Trophoblast cell (in vitro differentiated cells and primary cell): ENCODE results near the gene DELE1. TPM values are rescaled to one million over a fixed set of nuclear protein-coding genes. Genes with fewer than 3 reads are reported as not detected.
A peak's percentile ranks its signal among the peaks of the same experiment; 100 is the strongest.

Experiments
- DNase-seq, 2 donors: peaks; one replicate each; pipeline ENCODE4 v3.0.0-alpha.2; 2016
- H2AFZ ChIP-seq: 2 replicates; pipeline ENCODE4 v1.6.1; 2013; ENCODE audit warnings: low read length, moderate library complexity, mild to moderate bottlenecking; ENCODE audit not compliant: insufficient read depth, poor library complexity
- H2AK5ac ChIP-seq: 2 replicates; pipeline ENCODE4 v1.6.1; 2013; ENCODE audit warnings: mild to moderate bottlenecking, low read length
- H2BK120ac ChIP-seq: 2 replicates; pipeline ENCODE4 v1.6.1; 2013; ENCODE audit warnings: low read length, mild to moderate bottlenecking, moderate library complexity; ENCODE audit not compliant: insufficient read depth, poor library complexity
- H2BK12ac ChIP-seq: 2 replicates; pipeline ENCODE4 v1.6.1; 2013; ENCODE audit warnings: mild to moderate bottlenecking, low read length, moderate library complexity
- H2BK5ac ChIP-seq: 2 replicates; pipeline ENCODE4 v1.6.1; 2013; ENCODE audit warnings: low read length, low read depth, moderate library complexity, mild to moderate bottlenecking; ENCODE audit not compliant: poor library complexity
- H3K14ac ChIP-seq: 2 replicates; pipeline ENCODE4 v1.6.1; 2013; ENCODE audit warnings: mild to moderate bottlenecking, low read length
- H3K18ac ChIP-seq: 2 replicates; pipeline ENCODE4 v1.6.1; 2013; ENCODE audit warnings: mild to moderate bottlenecking, low read length
- H3K23ac ChIP-seq: 2 replicates; pipeline ENCODE4 v1.6.1; 2013; ENCODE audit warnings: low read length
- H3K27ac ChIP-seq: 2 replicates; pipeline ENCODE4 v1.5.1; 2013; ENCODE audit warnings: low read depth, mild to moderate bottlenecking, inconsistent platforms, low read length, moderate library complexity
- H3K27me3 ChIP-seq: 2 replicates; pipeline ENCODE4 v1.6.1; 2013; ENCODE audit warnings: inconsistent platforms, mild to moderate bottlenecking, low read length, moderate library complexity; ENCODE audit not compliant: insufficient read depth
- H3K36me3 ChIP-seq, 2 experiments: 1 replicate in 1 of 2; 2 replicates in 1 of 2; pipeline ENCODE4 v1.6.1; 2013; ENCODE audit warnings: low read length in 2 of 2, mild to moderate bottlenecking in 2 of 2, moderate library complexity in 1 of 2; ENCODE audit not compliant: insufficient read depth in 2 of 2, control insufficient read depth in 1 of 2
- H3K4ac ChIP-seq: 2 replicates; pipeline ENCODE4 v1.6.1; 2013; ENCODE audit warnings: low read depth, mild to moderate bottlenecking, low read length, moderate library complexity
- H3K4me1 ChIP-seq, 2 experiments: 1 replicate in 1 of 2; 2 replicates in 1 of 2; pipeline ENCODE4 v1.6.1; 2013; ENCODE audit warnings: low read length in 2 of 2, mild to moderate bottlenecking in 2 of 2, moderate library complexity in 1 of 2; ENCODE audit not compliant: insufficient read depth in 2 of 2, control insufficient read depth in 1 of 2
- H3K4me2 ChIP-seq: 2 replicates; pipeline ENCODE4 v1.6.1; 2013; ENCODE audit warnings: inconsistent platforms, mild to moderate bottlenecking, low read length, moderate library complexity
- H3K4me3 ChIP-seq: 2 replicates; pipeline ENCODE4 v1.5.1; 2013; ENCODE audit warnings: mild to moderate bottlenecking, low read depth, low read length, inconsistent platforms
- H3K79me1 ChIP-seq: one replicate; pipeline ENCODE4 v1.6.1; 2013; ENCODE audit warnings: low read length
- H3K79me2 ChIP-seq: 2 replicates; pipeline ENCODE4 v1.6.1; 2013; ENCODE audit warnings: low read length, mild to moderate bottlenecking; ENCODE audit not compliant: control insufficient read depth, insufficient read depth, poor library complexity
- H3K9ac ChIP-seq: 2 replicates; pipeline ENCODE4 v1.6.1; 2013; ENCODE audit warnings: mild to moderate bottlenecking, low read length
- H3K9me3 ChIP-seq: 2 replicates; pipeline ENCODE4 v1.6.1; 2013; ENCODE audit warnings: low read depth, mild to moderate bottlenecking, control low read depth, inconsistent platforms, low read length; ENCODE audit not compliant: insufficient read depth
- H4K12ac ChIP-seq: 2 replicates; pipeline ENCODE4 v1.6.1; 2013; ENCODE audit warnings: low read depth, mild to moderate bottlenecking, low read length, moderate library complexity
- H4K8ac ChIP-seq: 2 replicates; pipeline ENCODE4 v1.6.1; 2013; ENCODE audit warnings: low read depth, mild to moderate bottlenecking, low read length, moderate library complexity
- H4K91ac ChIP-seq: one replicate; pipeline ENCODE4 v1.6.1; 2013; ENCODE audit warnings: low read depth, mild to moderate bottlenecking, low read length, moderate library complexity
- WGBS: extraction: QIAGEN DNeasy Blood & Tissue Kit; methylation state at CpG from one replicate; pipeline ENCODE4 v1.1.7; 2013; ENCODE audit warnings: missing lambda C conversion rate; ENCODE audit not compliant: insufficient read length, insufficient coverage; ENCODE audit errors: extremely low coverage; 5-methylcytosine and 5-hydroxymethylcytosine counted together
- polyA plus RNA-seq: library from polyadenylated mRNA; stranded (reverse); fragments of 200-250 nt; gene quantifications from 2 replicates; pipeline ENCODE4 v1.2.3, GENCODE V29; 2013

Gene DELE1
- polyA plus RNA-seq, result 20.0 and 20.3 TPM in 2 replicates

GRCh38 chr5:141923448-141924313 lies at the start of gene DELE1:
TSS of gene DELE1 (plus strand) at chr5:141923871. CDS start at chr5:141923942, 71 bp downstream.
- peak; percentile 94 to 96 for DNase-seq
- Histone ChIP-seq H2AK5ac (peak within 1 kb of the TSS; percentile 45), H3K36me3 (peaks cover 15 to 23% of the 10 kb centered on the region in 2 experiments), H3K4me2 (peak within 1 kb of the TSS; percentile 77), H3K79me2 (peaks cover 7% of the 10 kb centered on the region), H2AFZ (peak within 1 kb of the TSS; percentile 98), H2BK5ac (peak within 1 kb of the TSS; percentile 86), H3K4me3 (peak within 1 kb of the TSS; percentile 92), H3K9me3 (no peaks in the 10 kb centered on the region), H3K79me1 (peaks cover 9% of the 10 kb centered on the region), H4K12ac (peak within 1 kb of the TSS; percentile 98), H3K18ac (peak within 1 kb of the TSS; percentile 98), H3K23ac (no peak within 1 kb of the TSS), H2BK120ac (peak within 1 kb of the TSS; percentile 95), H3K27me3 (no peaks in the 10 kb centered on the region), H3K4ac (peak within 1 kb of the TSS; percentile 71), H4K8ac (peak within 1 kb of the TSS; percentile 99), H4K91ac (peak within 1 kb of the TSS; percentile 97), H3K9ac (peak within 1 kb of the TSS; percentile 97), H3K4me1 (peaks cover 5 to 6% of the 10 kb centered on the region in 2 experiments), H2BK12ac (no peak within 1 kb of the TSS), H3K27ac (peak within 1 kb of the TSS; percentile 93), H3K14ac (peak within 1 kb of the TSS; percentile 99)
- WGBS, result no CpG with 5 or more reads among the region's 53 CpGs

- no peak overlapping the region for H3K9ac ChIP-seq
- WGBS, result no CpG with 5 or more reads among the region's 3 CpGs
Observed at GRCh38 chr5:141873933-141874261, 49.8 kb upstream of the DELE1 start.

GRCh38 chr5:141874262-141874964 lies 49.3 kb upstream of the DELE1 start:
- no peak overlapping the region for H2BK5ac ChIP-seq

More at GRCh38 chr5:141873933-141874261, 49.8 kb upstream of the DELE1 start:
- DNase-seq, result peak; percentile 39 to 74
- Histone ChIP-seq H4K12ac (no peak overlapping the region), H3K14ac (no peak overlapping the region), H2AFZ (no peak overlapping the region), H3K4ac (no peak overlapping the region), H3K4me2 (no peak overlapping the region), H2AK5ac (no peak overlapping the region), H3K4me1 (peaks cover 25 to 36% of the 10 kb centered on the region in 2 experiments), H3K9me3 (peaks cover 2% of the 10 kb centered on the region), H3K18ac (no peak overlapping the region), H3K27ac (no peak overlapping the region), H3K23ac (no peak overlapping the region), H3K79me1 (no peaks in the 10 kb centered on the region), H2BK5ac (no peak overlapping the region), H3K27me3 (peaks cover 26% of the 10 kb centered on the region), H2BK120ac (no peak overlapping the region), H3K79me2 (no peaks in the 10 kb centered on the region), H3K4me3 (no peak overlapping the region), H3K36me3 (no peaks in the 10 kb centered on the region), H4K91ac (no peak overlapping the region), H2BK12ac (no peak overlapping the region), H4K8ac (no peak overlapping the region)

GRCh38 chr5:141875022-141875740 lies 48.5 kb upstream of the DELE1 start:
- no peak overlapping the region for H4K12ac ChIP-seq
- no CpG with 5 or more reads among the region's 9 CpGs for WGBS
- H2AFZ ChIP-seq, result no peak overlapping the region

More at GRCh38 chr5:141874262-141874964, 49.3 kb upstream of the DELE1 start:
- Histone ChIP-seq H2AFZ (no peak overlapping the region), H3K4me1 (peaks cover 26 to 40% of the 10 kb centered on the region in 2 experiments), H2BK12ac (no peak overlapping the region), H3K4me2 (no peak overlapping the region), H3K23ac (no peak overlapping the region), H3K18ac (no peak overlapping the region), H3K36me3 (no peaks in the 10 kb centered on the region), H3K27me3 (peaks cover 26% of the 10 kb centered on the region), H3K9me3 (peaks cover 2% of the 10 kb centered on the region), H3K4ac (no peak overlapping the region), H3K27ac (no peak overlapping the region), H2AK5ac (no peak overlapping the region), H3K79me2 (no peaks in the 10 kb centered on the region), H3K4me3 (no peak overlapping the region), H3K79me1 (no peaks in the 10 kb centered on the region), H4K12ac (no peak overlapping the region), H4K8ac (no peak overlapping the region), H3K9ac (no peak overlapping the region), H2BK120ac (no peak overlapping the region), H4K91ac (no peak overlapping the region), H3K14ac (no peak overlapping the region)
- DNase-seq, result peak in 1 of 2 donors; percentile 39
- no CpG with 5 or more reads among the region's 16 CpGs for WGBS

More at GRCh38 chr5:141875022-141875740, 48.5 kb upstream of the DELE1 start:
- DNase-seq, result no peak
- H3K4ac ChIP-seq, result no peak overlapping the region
- no peak overlapping the region for H3K4me3 ChIP-seq
- no peaks in the 10 kb centered on the region for H3K79me2 ChIP-seq
- H4K8ac ChIP-seq, result no peak overlapping the region
- no peaks in the 10 kb centered on the region for H3K79me1 ChIP-seq
- no peak overlapping the region for H2BK12ac ChIP-seq
- H3K27me3 ChIP-seq, result peaks cover 26% of the 10 kb centered on the region
- H3K9ac ChIP-seq, result no peak overlapping the region
- H3K23ac ChIP-seq, result no peak overlapping the region
- H3K18ac ChIP-seq, result no peak overlapping the region
- H3K9me3 ChIP-seq, result peaks cover 2% of the 10 kb centered on the region
- no peak overlapping the region for H3K27ac ChIP-seq
- no peaks in the 10 kb centered on the region for H3K36me3 ChIP-seq
- no peak overlapping the region for H2BK120ac ChIP-seq
- no peak overlapping the region for H4K91ac ChIP-seq
- H3K4me1 ChIP-seq, result peaks cover 26 to 40% of the 10 kb centered on the region in 2 experiments
- H3K14ac ChIP-seq, result no peak overlapping the region
- peak overlapping the region; percentile 93 for H3K4me2 ChIP-seq
- H2AK5ac ChIP-seq, result no peak overlapping the region
- H2BK5ac ChIP-seq, result no peak overlapping the region
